Uterus (tissue), 4 donors: Measurements from ENCODE around the gene TMEM53. TPM values are rescaled to one million over a fixed set of nuclear protein-coding genes. Genes with fewer than 3 reads are reported as not detected.

Source experiments
- DNase-seq, 2 donors: peaks; one replicate each; pipeline ENCODE4 v3.0.0-alpha.2; 2019 to 2020
- H3K27ac ChIP-seq, 2 donors: fragments of 200-600 bp; sonication (generic); 1 replicate in 1 of 2; 2 replicates in 1 of 2; pipeline ENCODE4 v1.5.1; 2016 to 2018
- H3K27me3 ChIP-seq, 2 donors: fragments of 200-600 bp; sonication (generic); one replicate each; pipeline ENCODE4 v1.5.1; 2018 to 2019; ENCODE audit warnings: control low read depth in 1 of 2
- H3K36me3 ChIP-seq, 2 donors: fragments of 200-600 bp; sonication (generic); one replicate each; pipeline ENCODE4 v1.5.1; 2019; ENCODE audit warnings: control low read depth in 1 of 2
- H3K4me1 ChIP-seq, 2 donors: fragments of 200-600 bp; sonication (generic); one replicate each; pipeline ENCODE4 v1.5.1; 2018 to 2019; ENCODE audit warnings: control low read depth in 1 of 2
- H3K4me3 ChIP-seq, 2 donors: fragments of 200-600 bp; sonication (generic); 1 replicate in 1 of 2; 2 replicates in 1 of 2; pipeline ENCODE4 v1.5.1; 2018 to 2019; ENCODE audit warnings: mild to moderate bottlenecking in 1 of 2
- H3K9me3 ChIP-seq, 2 donors: fragments of 200-600 bp; sonication (generic); one replicate each; pipeline ENCODE4 v1.5.1; 2019; ENCODE audit warnings: control low read depth in 1 of 2
- CTCF ChIP-seq, 4 experiments: fragments of 200-600 bp in 2 of 4; fragments of 450-650 bp in 2 of 4; sonication (generic) in 2 of 4; IDR thresholded peaks; one replicate each; pipeline ENCODE4 v1.5.1; 2016 to 2019; ENCODE audit warnings: antibody characterized with exemption in 4 of 4, mild to moderate bottlenecking in 2 of 4, moderate library complexity in 1 of 4
- POLR2A ChIP-seq, 2 donors: fragments of 450-650 bp; IDR thresholded peaks; one replicate each; pipeline ENCODE4 v1.6.1; 2016; ENCODE audit warnings: antibody characterized with exemption in 2 of 2, mild to moderate bottlenecking in 1 of 2, moderate library complexity in 1 of 2
- intact Hi-C: fragments of 100-400 bp; cut with DNase I; formaldehyde crosslinking; loops from one replicate; pipeline ENCODE4 v1.15.1; 2023; ENCODE audit warnings: low total_unique reads
- total RNA-seq, 4 donors: library from RNA; depleted of rRNA in 3 of 4; stranded (reverse); fragments of >200 nt in 3 of 4; gene quantifications; one replicate each; pipeline versions ENCODE4 v1.1.0 to v1.2.4, GENCODE V29; 2014 to 2023
- donor health status: DM: yes; HTN: yes; CAD: no.

The TMEM53 gene
- total RNA-seq, 4 donors from 2014 or later = 1.5 to 5.4 (median 3.8) TPM; not detected in 1

- no peak for TF ChIP-seq CTCF (IDR thresholded peaks at IDR 0.05)
- TF ChIP-seq POLR2A (IDR thresholded peaks at IDR 0.05) = no peak
- intact Hi-C loops = no loop called here
- no peaks in the 10 kb centered on the region for H3K9me3 ChIP-seq
- no peaks in the 10 kb centered on the region for H3K36me3 ChIP-seq
- no peak overlapping the region for H3K4me3 ChIP-seq
- DNase-seq = peak; percentile 75 to 78
- H3K4me1 ChIP-seq = no peaks in the 10 kb centered on the region
- H3K27me3 ChIP-seq = no peaks in the 10 kb centered on the region
- peak overlapping the region; percentile 69 to 71 for H3K27ac ChIP-seq
Observed at GRCh38 chr1:44619261-44619900, 54.9 kb downstream of the TMEM53 start.

- H3K9me3 ChIP-seq = no peaks in the 10 kb centered on the region
- H3K4me1 ChIP-seq = no peaks in the 10 kb centered on the region
- intact Hi-C loops = no loop called here
- no peaks in the 10 kb centered on the region for H3K36me3 ChIP-seq
- TF ChIP-seq CTCF (IDR thresholded peaks at IDR 0.05) (no peak), POLR2A (IDR thresholded peaks at IDR 0.05) (no peak)
- DNase-seq = no peak
- H3K4me3 ChIP-seq = no peak overlapping the region
- no peaks in the 10 kb centered on the region for H3K27me3 ChIP-seq
- peak overlapping the region; percentile 69 to 71 for H3K27ac ChIP-seq
Observed at GRCh38 chr1:44617703-44618029, 56.6 kb downstream of the TMEM53 start.

GRCh38 chr1:44616991-44617702 lies 57.1 kb downstream of the TMEM53 start:
- no peaks in the 10 kb centered on the region for H3K36me3 ChIP-seq
- intact Hi-C loops = no loop called here
- H3K9me3 ChIP-seq = no peaks in the 10 kb centered on the region
- no peaks in the 10 kb centered on the region for H3K27me3 ChIP-seq
- no peaks in the 10 kb centered on the region for H3K4me1 ChIP-seq
- peak overlapping the region; percentile 6 to 26 for H3K4me3 ChIP-seq
- DNase-seq = peak; percentile 45 to 59
- TF ChIP-seq CTCF (IDR thresholded peaks at IDR 0.05) (no peak), POLR2A (IDR thresholded peaks at IDR 0.05) (no peak)
- peak overlapping the region; percentile 69 to 71 for H3K27ac ChIP-seq

GRCh38 chr1:44616284-44616990 lies 57.8 kb downstream of the TMEM53 start:
- no peak overlapping the region for H3K27ac ChIP-seq
- no peaks in the 10 kb centered on the region for H3K4me1 ChIP-seq
- H3K36me3 ChIP-seq = no peaks in the 10 kb centered on the region
- DNase-seq = no peak
- H3K4me3 ChIP-seq = no peak overlapping the region
- intact Hi-C loops = no loop called here
- TF ChIP-seq POLR2A (IDR thresholded peaks at IDR 0.05) = no peak
- H3K27me3 ChIP-seq = no peaks in the 10 kb centered on the region
- H3K9me3 ChIP-seq = no peaks in the 10 kb centered on the region

GRCh38 chr1:44613941-44614340 lies 60.3 kb downstream of the TMEM53 start:
- TF ChIP-seq CTCF (IDR thresholded peaks at IDR 0.05) (no peak), POLR2A (IDR thresholded peaks at IDR 0.05) (no peak)
- DNase-seq = no peak
- intact Hi-C loops = loop anchor here (2.0 kb wide), 1 partner anchor 33 kb away; no protein-coding TSS in a partner anchor

More at GRCh38 chr1:44613941-44614340, 60.3 kb downstream of the TMEM53 start:
- H3K4me3 ChIP-seq = no peak overlapping the region
- no peak overlapping the region for H3K27ac ChIP-seq
- H3K36me3 ChIP-seq = no peaks in the 10 kb centered on the region
- no peaks in the 10 kb centered on the region for H3K4me1 ChIP-seq
- no peaks in the 10 kb centered on the region for H3K9me3 ChIP-seq
- H3K27me3 ChIP-seq = no peaks in the 10 kb centered on the region
